DOHH2 (cell line): ENCODE measurements around the gene CAPZA1.

Experiments used
- CTCF ChIP-seq: fragments of 200-600 bp; sonication (generic); IDR thresholded peaks from one replicate; pipeline ENCODE4 v1.5.1; 2014; ENCODE audit warnings: antibody characterized with exemption, mild to moderate bottlenecking, low read depth, low read length; ENCODE audit not compliant: poor library complexity, severe bottlenecking
- EZH2phosphoT487 ChIP-seq: fragments of 200-600 bp; sonication (generic); IDR thresholded peaks from 2 replicates; pipeline ENCODE4 v1.6.1; 2017; ENCODE audit warnings: borderline replicate concordance, mild to moderate bottlenecking, antibody characterized with exemption, low read length, moderate library complexity, mixed read lengths

GRCh38 chr1:112672009-112672408, 52.4 kb downstream of the CAPZA1 start:
- TF ChIP-seq CTCF (no peak), EZH2phosphoT487 (no peak)
